Natural killer cell treated with Interleukin-12 subunit alpha and Interleukin-12 subunit beta and Interleukin-15 and Interleukin-18, amount 100 ng/mL, for 72 hours (primary cell): ENCODE measurements around the gene SMYD3. TPM values are rescaled to one million over a fixed set of nuclear protein-coding genes. Genes with fewer than 3 reads are reported as not detected.
A peak's percentile ranks its signal among the peaks of the same experiment; 100 is the strongest.

Experiments
- ATAC-seq, 2 donors: fragments of 150-1000 bp; cut with Tn5 transposase in 1 of 2; sonication (Bioruptor Pico), chemical (Tn5 transposase) in 1 of 2; 2 replicates each; pipeline ENCODE4 v1.10.0; 2021
- DNase-seq: peaks from one replicate; pipeline ENCODE4 v3.0.0; 2022; ENCODE audit warnings: low spot score
- H3K27ac Mint-ChIP-seq, 2 donors: 1 replicate in 1 of 2; 2 replicates in 1 of 2; pipeline ENCODE4 v1.8.0; 2022; ENCODE audit warnings: mixed read lengths in 2 of 2, mild to moderate bottlenecking in 1 of 2, moderate library complexity in 1 of 2
- H3K27me3 Mint-ChIP-seq, 2 donors: 1 replicate in 1 of 2; 2 replicates in 1 of 2; pipeline ENCODE4 v1.8.0; 2022; ENCODE audit warnings: mixed read lengths in 2 of 2
- H3K36me3 Mint-ChIP-seq: one replicate; pipeline ENCODE4 v1.8.0; 2022; ENCODE audit warnings: mixed read lengths
- H3K4me1 Mint-ChIP-seq, 2 donors: 1 replicate in 1 of 2; 2 replicates in 1 of 2; pipeline ENCODE4 v1.8.0; 2022; ENCODE audit warnings: low read depth in 2 of 2, mixed read lengths in 2 of 2, mild to moderate bottlenecking in 1 of 2
- H3K4me3 Mint-ChIP-seq: one replicate; pipeline ENCODE4 v1.8.0; 2022; ENCODE audit warnings: mixed read lengths
- H3K9me3 Mint-ChIP-seq: 2 replicates; pipeline ENCODE4 v1.8.0; 2022; ENCODE audit warnings: mixed read lengths
- total RNA-seq, 2 donors: library from RNA; stranded (reverse); gene quantifications; one replicate each; pipeline ENCODE4 v1.2.3, GENCODE V29; 2022

SMYD3 gene
- total RNA-seq, 2 donors from 2014 or later, result 26.9 to 55.4 TPM

DNA sequence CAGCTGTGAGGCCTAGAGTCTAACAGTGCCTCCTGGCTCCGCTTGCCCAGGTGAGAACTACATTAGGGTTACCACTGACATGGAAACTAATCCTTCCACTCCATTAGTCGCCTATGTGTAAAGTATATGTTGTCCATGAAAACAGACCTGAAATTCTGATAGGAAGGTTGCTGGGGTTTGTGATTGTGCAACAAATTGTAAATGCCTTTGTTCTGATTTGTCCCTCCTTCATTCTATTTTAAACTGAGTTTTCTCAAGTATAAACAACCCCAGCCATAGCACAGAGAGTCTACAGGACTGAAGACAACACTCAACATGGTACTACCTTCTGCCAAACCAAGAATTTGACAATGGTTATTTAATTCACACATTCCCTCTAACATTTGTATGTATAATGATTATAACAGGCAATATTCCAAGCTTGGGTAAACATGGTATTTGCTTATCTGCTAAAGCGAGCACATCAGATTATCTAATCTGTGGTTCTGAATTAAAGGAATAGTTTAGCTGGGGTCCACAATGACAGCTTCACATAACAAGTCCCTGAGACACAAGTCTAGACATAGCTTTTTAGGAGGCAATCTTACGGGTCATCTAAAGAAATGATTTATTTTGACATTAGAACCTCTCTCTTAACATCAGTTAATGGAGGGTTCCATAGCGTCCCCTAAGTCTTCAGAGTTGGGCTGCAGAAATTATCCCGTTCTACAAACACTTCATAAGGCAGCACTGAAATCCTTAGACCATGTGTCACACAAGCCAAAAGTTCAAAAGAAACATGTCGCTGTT is 633.0 kb downstream of the SMYD3 start:
- ATAC-seq (no peak), DNase-seq (no peak)
- no peak overlapping the region for H3K4me3 Mint-ChIP-seq
- no peaks in the 10 kb centered on the region for H3K36me3 Mint-ChIP-seq
- no peaks in the 10 kb centered on the region for H3K4me1 Mint-ChIP-seq
- no peaks in the 10 kb centered on the region for H3K9me3 Mint-ChIP-seq
- no peak overlapping the region for H3K27ac Mint-ChIP-seq
- H3K27me3 Mint-ChIP-seq, result no peaks in the 10 kb centered on the region

- no peaks in the 10 kb centered on the region for H3K4me1 Mint-ChIP-seq
- H3K27ac Mint-ChIP-seq, result no peak overlapping the region
- H3K27me3 Mint-ChIP-seq, result no peaks in the 10 kb centered on the region
- no peak overlapping the region for H3K4me3 Mint-ChIP-seq
- DNase-seq (no peak), ATAC-seq (no peak)
- no peaks in the 10 kb centered on the region for H3K9me3 Mint-ChIP-seq
- H3K36me3 Mint-ChIP-seq, result no peaks in the 10 kb centered on the region
Measured at GRCh38 chr1:245873068-245873467, 634.0 kb downstream of the SMYD3 start.

DNA sequence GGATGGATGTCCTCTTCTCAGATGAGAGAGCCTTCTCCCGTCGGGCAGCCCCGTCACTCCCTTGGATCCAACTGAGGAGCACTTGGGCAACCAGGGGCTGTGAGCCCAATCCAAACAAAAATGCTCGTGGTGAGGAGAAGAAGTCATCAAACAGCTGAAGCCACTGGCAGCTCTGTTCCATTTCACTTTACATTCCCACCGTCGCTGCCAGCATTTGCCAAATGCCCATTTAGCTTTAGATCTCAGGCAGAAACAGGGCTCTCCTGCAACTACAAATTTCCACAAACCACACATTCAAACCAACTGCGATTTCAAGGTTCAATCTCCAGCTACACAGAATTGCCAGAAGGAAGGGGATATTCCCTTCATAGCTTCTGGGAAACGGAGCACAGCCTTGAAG is 634.6 kb downstream of the SMYD3 start:
- no peak for DNase-seq
- Mint-ChIP-seq H3K4me1 (no peaks in the 10 kb centered on the region), H3K36me3 (no peaks in the 10 kb centered on the region), H3K4me3 (no peak overlapping the region), H3K27ac (no peak overlapping the region), H3K9me3 (no peaks in the 10 kb centered on the region), H3K27me3 (no peaks in the 10 kb centered on the region)
- no peak for ATAC-seq

- Mint-ChIP-seq H3K4me1 (no peaks in the 10 kb centered on the region), H3K27ac (no peak overlapping the region), H3K9me3 (no peaks in the 10 kb centered on the region), H3K4me3 (no peak overlapping the region), H3K27me3 (no peaks in the 10 kb centered on the region), H3K36me3 (no peaks in the 10 kb centered on the region)
- DNase-seq (no peak), ATAC-seq (no peak)
Measured at GRCh38 chr1:245871915-245872314, 635.2 kb downstream of the SMYD3 start.

- Mint-ChIP-seq H3K27ac (no peak overlapping the region), H3K9me3 (no peaks in the 10 kb centered on the region), H3K4me3 (no peak overlapping the region), H3K27me3 (no peaks in the 10 kb centered on the region), H3K36me3 (no peaks in the 10 kb centered on the region), H3K4me1 (no peaks in the 10 kb centered on the region)
- DNase-seq (no peak), ATAC-seq (no peak)
Measured at GRCh38 chr1:245871191-245871590, 635.9 kb downstream of the SMYD3 start.

GRCh38 chr1:245870698-245871097 is 636.4 kb downstream of the SMYD3 start:
- no peaks in the 10 kb centered on the region for H3K27me3 Mint-ChIP-seq
- DNase-seq (no peak), ATAC-seq (no peak)
- no peaks in the 10 kb centered on the region for H3K36me3 Mint-ChIP-seq
- no peaks in the 10 kb centered on the region for H3K4me1 Mint-ChIP-seq
- no peaks in the 10 kb centered on the region for H3K9me3 Mint-ChIP-seq
- H3K27ac Mint-ChIP-seq, result no peak overlapping the region
- H3K4me3 Mint-ChIP-seq, result no peak overlapping the region

DNA sequence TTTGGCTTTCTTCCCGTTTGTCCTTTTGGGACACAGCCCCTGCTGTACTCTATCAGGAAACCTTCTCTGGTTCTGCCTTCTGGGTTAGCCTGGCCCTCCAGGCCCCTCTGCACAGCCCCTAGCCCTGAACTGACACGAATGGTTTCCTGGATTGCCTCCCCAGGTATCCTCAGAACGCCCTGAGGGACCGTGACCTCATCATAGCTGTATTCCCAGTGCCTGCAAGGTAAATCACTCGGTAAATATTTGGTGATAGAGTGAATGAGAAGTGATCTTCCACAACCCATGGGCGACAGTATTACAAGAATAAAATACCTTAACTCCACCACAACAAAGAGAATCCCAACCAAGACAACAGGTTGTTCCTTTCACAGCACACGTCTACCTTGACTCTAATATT is 637.2 kb downstream of the SMYD3 start:
- ATAC-seq (no peak), DNase-seq (no peak)
- Mint-ChIP-seq H3K4me3 (no peak overlapping the region), H3K27ac (no peak overlapping the region), H3K27me3 (no peaks in the 10 kb centered on the region), H3K9me3 (no peaks in the 10 kb centered on the region), H3K4me1 (no peaks in the 10 kb centered on the region), H3K36me3 (no peaks in the 10 kb centered on the region)

GRCh38 chr1:245867738-245868137 is 639.3 kb downstream of the SMYD3 start:
- no peak overlapping the region for H3K27ac Mint-ChIP-seq
- ATAC-seq, result no peak
- DNase-seq, result no peak
- no peaks in the 10 kb centered on the region for H3K4me1 Mint-ChIP-seq
- no peaks in the 10 kb centered on the region for H3K27me3 Mint-ChIP-seq
- no peaks in the 10 kb centered on the region for H3K36me3 Mint-ChIP-seq
- H3K4me3 Mint-ChIP-seq, result no peak overlapping the region
- H3K9me3 Mint-ChIP-seq, result no peaks in the 10 kb centered on the region

DNA sequence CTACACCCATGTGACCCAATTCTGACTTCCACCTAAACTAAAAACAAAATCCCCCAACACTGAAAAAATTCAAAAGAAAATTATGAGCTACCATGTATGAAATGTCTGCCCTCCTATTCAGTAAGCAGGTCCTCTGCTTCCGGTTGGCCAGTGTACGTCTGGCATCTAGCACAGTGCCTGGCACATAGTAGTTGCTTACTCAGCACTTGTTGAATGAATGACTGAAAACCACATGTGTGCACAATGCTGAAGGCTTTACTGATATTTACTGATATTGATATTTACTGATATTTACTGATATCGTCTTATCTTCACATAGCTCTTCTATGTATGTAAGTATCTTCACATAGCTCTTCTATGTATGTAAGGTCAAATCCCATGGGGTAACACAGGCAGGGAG is 642.2 kb downstream of the SMYD3 start:
- Mint-ChIP-seq H3K36me3 (no peaks in the 10 kb centered on the region), H3K4me3 (no peak overlapping the region), H3K27me3 (no peaks in the 10 kb centered on the region), H3K9me3 (no peaks in the 10 kb centered on the region), H3K27ac (no peak overlapping the region), H3K4me1 (no peaks in the 10 kb centered on the region)
- DNase-seq (no peak), ATAC-seq (no peak)

GRCh38 chr1:245863566-245864184 is 643.4 kb downstream of the SMYD3 start:
- H3K27me3 Mint-ChIP-seq, result no peaks in the 10 kb centered on the region
- H3K4me1 Mint-ChIP-seq, result no peaks in the 10 kb centered on the region
- no peak overlapping the region for H3K4me3 Mint-ChIP-seq
- no peaks in the 10 kb centered on the region for H3K9me3 Mint-ChIP-seq
- H3K27ac Mint-ChIP-seq, result no peak overlapping the region
- ATAC-seq (no peak), DNase-seq (no peak)
- no peaks in the 10 kb centered on the region for H3K36me3 Mint-ChIP-seq

GRCh38 chr1:245862812-245863540 is 644.1 kb downstream of the SMYD3 start:
- H3K27ac Mint-ChIP-seq, result no peak overlapping the region
- H3K4me1 Mint-ChIP-seq, result no peaks in the 10 kb centered on the region
- no peaks in the 10 kb centered on the region for H3K36me3 Mint-ChIP-seq
- H3K4me3 Mint-ChIP-seq, result no peak overlapping the region
- no peak for DNase-seq
- H3K27me3 Mint-ChIP-seq, result no peaks in the 10 kb centered on the region
- no peak for ATAC-seq
- no peaks in the 10 kb centered on the region for H3K9me3 Mint-ChIP-seq

- no peaks in the 10 kb centered on the region for H3K9me3 Mint-ChIP-seq
- peaks cover 4% of the 10 kb centered on the region for H3K36me3 Mint-ChIP-seq
- H3K4me3 Mint-ChIP-seq, result no peak overlapping the region
- H3K27ac Mint-ChIP-seq, result no peak overlapping the region
- ATAC-seq (no peak), DNase-seq (no peak)
- no peaks in the 10 kb centered on the region for H3K4me1 Mint-ChIP-seq
- H3K27me3 Mint-ChIP-seq, result no peaks in the 10 kb centered on the region
Measured at GRCh38 chr1:245860657-245861544, 646.2 kb downstream of the SMYD3 start.

DNA sequence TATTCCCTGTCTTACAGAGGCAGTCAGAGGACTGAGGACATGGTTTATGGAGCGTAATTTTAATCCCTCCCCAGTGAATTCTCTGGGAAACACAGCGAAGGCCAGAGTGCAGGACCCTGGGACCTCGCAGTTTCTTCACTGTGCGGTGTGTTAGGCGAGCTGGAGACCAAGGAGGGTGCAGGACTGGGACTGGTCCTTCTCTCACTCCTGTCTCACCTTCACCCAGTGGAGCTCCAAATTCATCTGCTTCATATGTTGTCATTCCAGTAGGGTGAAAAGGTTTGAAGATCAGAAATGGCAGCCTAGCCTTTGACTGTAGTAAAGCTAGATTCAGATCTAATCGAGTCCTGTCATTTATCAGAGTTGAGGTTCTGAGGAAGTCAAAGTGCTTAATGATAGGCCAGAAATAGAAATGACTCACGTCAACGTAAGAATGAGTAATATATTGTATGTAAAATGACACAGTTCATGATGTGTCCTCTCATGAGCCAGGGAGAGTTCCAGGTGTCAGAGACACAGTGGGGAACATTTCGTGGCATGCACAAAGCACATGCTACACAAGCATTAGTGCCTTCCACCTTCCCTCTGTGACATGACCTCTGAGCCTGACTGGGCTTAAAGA is 647.5 kb downstream of the SMYD3 start:
- H3K27ac Mint-ChIP-seq, result no peak overlapping the region
- peaks cover 6% of the 10 kb centered on the region for H3K36me3 Mint-ChIP-seq
- DNase-seq (no peak), ATAC-seq (peak in 1 of 2 donors; percentile 58)
- no peaks in the 10 kb centered on the region for H3K27me3 Mint-ChIP-seq
- no peak overlapping the region for H3K4me3 Mint-ChIP-seq
- H3K9me3 Mint-ChIP-seq, result no peaks in the 10 kb centered on the region
- no peaks in the 10 kb centered on the region for H3K4me1 Mint-ChIP-seq
